WERI-Rb-1 (cell line): Measurements from ENCODE around the gene GUK1.

Experiments
- DNase-seq: peaks from one replicate; pipeline ENCODE4 v3.0.0-alpha.2; 2020
- H3K27ac ChIP-seq: fragments of 250-450 bp; sonication (Bioruptor Pico); 2 replicates; pipeline ENCODE4 v1.5.1; 2020; ENCODE audit warnings: mild to moderate bottlenecking, moderate library complexity
- H3K27me3 ChIP-seq: fragments of 250-450 bp; sonication (Bioruptor Pico); 2 replicates; pipeline ENCODE4 v1.5.1; 2021; ENCODE audit warnings: mild to moderate bottlenecking, low read depth, moderate library complexity; ENCODE audit not compliant: insufficient read depth, severe bottlenecking
- H3K36me3 ChIP-seq: fragments of 250-450 bp; sonication (Bioruptor Pico); 2 replicates; pipeline ENCODE4 v1.5.1; 2020; ENCODE audit warnings: mild to moderate bottlenecking, moderate library complexity
- H3K4me3 ChIP-seq: 2 replicates; pipeline ENCODE4 v1.5.1; 2011; ENCODE audit warnings: low read depth, mild to moderate bottlenecking, control low read depth, low read length
- H3K9me3 ChIP-seq: fragments of 250-450 bp; sonication (Bioruptor Pico); 2 replicates; pipeline ENCODE4 v1.5.1; 2021; ENCODE audit warnings: mild to moderate bottlenecking, moderate library complexity; ENCODE audit not compliant: severe bottlenecking
- TF ChIP-seq, protein P1 (sequence below): IDR thresholded peaks from 2 replicates; pipeline ENCODE4 v1.5.1; 2011; ENCODE audit warnings: low read depth, mild to moderate bottlenecking, control low read depth, inconsistent platforms, low read length

GUK1 gene

DNA sequence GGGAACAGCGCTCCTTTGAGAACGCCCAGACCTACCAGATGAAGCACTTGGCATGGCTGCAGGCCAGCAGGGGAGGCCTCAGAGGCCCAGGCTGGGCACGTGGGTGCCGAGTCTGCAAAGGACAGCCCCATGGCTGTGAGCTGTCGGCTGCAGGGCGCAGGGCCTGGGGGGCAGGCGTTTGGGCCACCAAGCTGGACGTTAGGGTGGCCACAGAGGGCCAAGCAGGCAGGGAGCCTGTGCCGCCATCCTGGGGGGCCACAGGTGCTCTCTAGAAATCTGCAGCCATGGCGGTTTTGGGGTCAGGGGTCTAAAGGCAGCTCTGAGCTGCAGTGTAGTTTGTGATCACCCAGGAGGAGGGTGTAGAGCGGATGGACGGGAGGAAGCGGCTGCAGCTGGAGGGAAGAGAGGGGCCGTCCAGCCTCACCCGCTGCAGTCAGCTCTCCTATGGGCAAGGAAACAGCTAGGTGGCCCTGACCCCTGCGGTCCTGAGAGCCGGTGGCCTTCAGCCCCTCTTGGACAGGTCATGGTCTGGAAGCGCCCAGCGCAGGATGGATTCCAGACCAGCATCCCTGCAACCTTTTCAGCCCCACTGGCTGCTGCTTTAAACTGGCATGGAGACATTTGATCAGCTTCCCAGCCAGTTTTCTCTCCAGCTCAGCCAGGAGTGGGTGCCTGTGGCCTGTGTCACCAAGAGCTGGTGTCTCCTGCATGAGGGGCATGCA is 36.5 kb downstream of the GUK1 start:
- no peaks in the 10 kb centered on the region for H3K9me3 ChIP-seq
- H3K27me3 ChIP-seq: no peaks in the 10 kb centered on the region
- no peak overlapping the region for H3K4me3 ChIP-seq
- no peaks in the 10 kb centered on the region for H3K36me3 ChIP-seq
- TF ChIP-seq, protein P1, sequence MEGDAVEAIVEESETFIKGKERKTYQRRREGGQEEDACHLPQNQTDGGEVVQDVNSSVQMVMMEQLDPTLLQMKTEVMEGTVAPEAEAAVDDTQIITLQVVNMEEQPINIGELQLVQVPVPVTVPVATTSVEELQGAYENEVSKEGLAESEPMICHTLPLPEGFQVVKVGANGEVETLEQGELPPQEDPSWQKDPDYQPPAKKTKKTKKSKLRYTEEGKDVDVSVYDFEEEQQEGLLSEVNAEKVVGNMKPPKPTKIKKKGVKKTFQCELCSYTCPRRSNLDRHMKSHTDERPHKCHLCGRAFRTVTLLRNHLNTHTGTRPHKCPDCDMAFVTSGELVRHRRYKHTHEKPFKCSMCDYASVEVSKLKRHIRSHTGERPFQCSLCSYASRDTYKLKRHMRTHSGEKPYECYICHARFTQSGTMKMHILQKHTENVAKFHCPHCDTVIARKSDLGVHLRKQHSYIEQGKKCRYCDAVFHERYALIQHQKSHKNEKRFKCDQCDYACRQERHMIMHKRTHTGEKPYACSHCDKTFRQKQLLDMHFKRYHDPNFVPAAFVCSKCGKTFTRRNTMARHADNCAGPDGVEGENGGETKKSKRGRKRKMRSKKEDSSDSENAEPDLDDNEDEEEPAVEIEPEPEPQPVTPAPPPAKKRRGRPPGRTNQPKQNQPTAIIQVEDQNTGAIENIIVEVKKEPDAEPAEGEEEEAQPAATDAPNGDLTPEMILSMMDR: no peak
- no peak for DNase-seq
- H3K27ac ChIP-seq: no peak overlapping the region

DNA sequence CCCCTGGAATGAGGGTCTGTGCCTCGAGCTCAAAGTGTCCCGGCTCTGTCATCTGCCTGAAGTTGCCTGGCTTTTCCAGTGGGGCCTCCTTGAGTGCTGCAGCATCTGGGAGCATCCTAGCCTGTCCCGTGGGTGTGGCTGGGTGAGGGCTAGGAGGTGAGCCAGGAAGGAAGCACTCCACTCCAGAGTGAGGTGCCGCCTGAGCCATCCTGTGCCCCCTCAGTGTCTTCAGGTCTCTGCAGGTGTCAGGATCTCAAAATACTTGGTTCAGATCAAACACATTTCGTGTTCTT is 37.0 kb downstream of the GUK1 start:
- no peak overlapping the region for H3K27ac ChIP-seq
- TF ChIP-seq, protein P1: no peak
- no peaks in the 10 kb centered on the region for H3K36me3 ChIP-seq
- H3K4me3 ChIP-seq: no peak overlapping the region
- no peak for DNase-seq
- H3K9me3 ChIP-seq: no peaks in the 10 kb centered on the region
- no peaks in the 10 kb centered on the region for H3K27me3 ChIP-seq

DNA sequence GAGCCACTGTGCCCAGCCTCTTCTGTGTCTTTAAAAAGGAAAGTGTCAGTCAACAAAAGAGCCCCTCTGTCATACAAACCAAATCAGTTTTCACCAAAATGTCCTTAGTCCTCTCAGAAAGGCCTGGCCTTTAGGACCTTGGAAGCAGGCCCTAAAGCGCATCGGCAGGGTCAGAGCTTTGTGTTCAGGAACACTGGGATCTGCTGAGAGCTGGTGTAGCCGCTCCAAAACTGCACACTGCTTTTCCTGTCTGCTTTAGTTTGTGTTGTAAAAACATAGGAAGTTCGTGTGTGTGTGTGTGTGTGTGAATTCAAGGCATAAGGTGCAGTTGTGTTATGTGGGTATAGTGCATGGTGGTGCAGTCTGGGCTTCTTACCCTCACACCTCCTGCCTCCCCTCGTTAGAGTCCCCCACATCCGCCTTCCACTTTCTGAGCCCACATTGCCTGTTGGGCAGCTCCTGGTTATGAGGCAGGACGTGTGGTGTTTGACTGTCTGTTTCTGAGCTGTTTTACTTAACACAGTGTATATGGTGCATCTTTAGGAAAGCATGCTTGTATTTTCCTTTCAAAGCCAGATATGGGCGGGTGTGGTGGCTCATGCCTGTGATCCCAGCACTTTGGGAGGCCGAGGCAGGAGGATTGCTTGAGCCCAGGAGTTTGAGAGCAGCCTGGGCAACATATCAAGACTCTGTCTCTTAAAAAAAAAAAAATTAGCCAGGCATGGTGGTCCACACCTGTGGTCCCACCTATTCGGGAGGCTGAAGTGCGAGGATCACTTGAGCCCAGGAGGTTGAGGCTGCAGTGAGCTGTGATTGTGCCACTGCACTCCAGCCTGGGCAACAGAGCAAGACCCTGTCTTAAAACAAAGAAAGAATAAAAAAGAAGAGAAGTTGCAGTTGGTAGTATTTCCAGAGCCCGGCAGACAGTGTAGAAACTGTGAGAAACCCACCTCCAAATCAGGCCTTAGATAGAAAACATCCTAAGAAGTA is 37.9 kb downstream of the GUK1 start:
- no peak for DNase-seq
- no peaks in the 10 kb centered on the region for H3K36me3 ChIP-seq
- H3K27ac ChIP-seq: no peak overlapping the region
- H3K4me3 ChIP-seq: no peak overlapping the region
- no peaks in the 10 kb centered on the region for H3K9me3 ChIP-seq
- TF ChIP-seq, protein P1: no peak
- no peaks in the 10 kb centered on the region for H3K27me3 ChIP-seq

DNA sequence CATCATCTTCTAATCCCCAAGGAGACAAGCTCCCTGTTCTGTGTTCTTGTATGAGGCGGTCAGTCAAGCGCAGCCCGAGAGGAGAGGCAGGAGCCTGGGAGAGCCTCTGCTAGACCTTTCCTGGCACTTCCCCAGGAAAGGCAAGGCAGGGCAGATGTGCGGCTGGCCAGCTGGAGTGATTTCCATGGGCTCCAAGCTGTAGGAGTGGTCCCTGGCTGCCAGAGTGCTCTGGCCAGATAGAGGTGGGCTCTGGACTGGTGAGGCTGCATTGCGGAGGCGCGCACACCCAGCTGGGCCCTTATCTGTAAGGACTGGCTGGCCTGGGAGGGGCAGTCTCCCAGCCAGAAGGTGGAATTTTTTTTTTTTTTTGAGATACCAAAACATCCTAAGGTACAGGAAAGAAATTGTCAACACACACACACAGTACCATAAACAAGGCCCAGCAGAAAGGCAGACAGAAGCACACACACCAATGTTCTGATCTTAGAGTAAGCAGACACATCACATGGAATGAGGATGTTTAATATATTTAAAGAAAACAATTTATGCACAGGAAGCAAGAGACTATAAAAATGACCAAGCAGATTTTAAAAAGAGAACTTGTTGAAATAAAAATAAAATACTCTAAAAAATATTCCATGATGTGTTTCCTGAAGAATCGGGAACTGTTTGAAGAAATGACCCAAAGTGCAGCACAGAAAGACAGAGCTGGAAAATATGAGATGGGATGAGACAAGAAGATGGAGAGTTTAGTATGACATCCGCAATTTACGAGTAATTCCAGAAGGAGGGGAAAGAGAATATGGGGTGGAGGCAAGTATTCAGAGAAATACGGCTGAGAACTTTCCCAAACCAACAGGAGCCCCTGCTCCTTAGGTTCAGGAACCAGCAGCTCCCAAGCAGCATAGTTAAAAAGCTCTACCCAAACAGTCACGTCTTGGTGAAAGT is 38.9 kb downstream of the GUK1 start:
- Histone ChIP-seq H3K36me3 (no peaks in the 10 kb centered on the region), H3K4me3 (no peak overlapping the region), H3K27me3 (no peaks in the 10 kb centered on the region), H3K27ac (no peak overlapping the region), H3K9me3 (no peaks in the 10 kb centered on the region)
- DNase-seq: no peak
- TF ChIP-seq, protein P1: no peak

DNA sequence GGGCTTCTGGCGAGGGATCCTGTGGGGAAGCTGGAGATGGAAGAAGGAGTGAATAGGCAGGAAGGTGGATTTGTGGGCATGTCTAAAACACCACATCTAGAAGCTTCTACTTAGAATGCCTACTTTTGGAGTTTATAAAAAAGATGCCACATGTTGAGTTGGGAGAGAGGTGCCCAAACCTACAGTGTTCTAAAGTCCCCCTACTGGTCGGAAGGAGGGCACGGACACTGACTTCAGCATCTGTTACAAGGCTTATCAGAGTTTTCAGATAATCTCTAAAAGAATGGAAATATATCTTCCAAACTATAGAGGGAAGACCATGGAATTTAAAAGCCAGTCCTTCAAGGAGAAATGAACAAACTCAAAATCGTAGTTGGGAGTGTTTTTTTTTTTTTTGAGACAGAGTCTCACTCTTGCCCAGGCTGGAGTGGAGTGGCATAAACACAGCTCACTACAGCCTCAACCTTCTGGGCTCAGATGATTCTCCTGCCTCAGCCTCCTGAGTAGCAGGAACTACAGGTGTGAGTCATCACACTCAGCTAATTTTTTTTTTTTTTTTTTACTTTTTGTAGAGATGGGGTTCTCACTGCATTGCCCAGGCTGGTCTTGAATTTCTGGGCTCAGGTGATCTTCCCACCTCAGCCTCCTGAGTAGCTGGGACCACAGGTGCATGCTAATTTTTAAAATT is 40.3 kb downstream of the GUK1 start:
- no peaks in the 10 kb centered on the region for H3K27me3 ChIP-seq
- H3K36me3 ChIP-seq: no peaks in the 10 kb centered on the region
- H3K4me3 ChIP-seq: no peak overlapping the region
- no peak for DNase-seq
- no peak overlapping the region for H3K27ac ChIP-seq
- no peaks in the 10 kb centered on the region for H3K9me3 ChIP-seq
- TF ChIP-seq, protein P1: no peak
